Measurements from ENCODE around the gene OR2A5. TPM values are rescaled to one million over a fixed set of nuclear protein-coding genes. Genes with fewer than 3 reads are reported as not detected.

Gene OR2A5
- total and polyA plus RNA-seq, 2 of the 4 experiments (the other 2 are of a cell fraction): not detected

DNA sequence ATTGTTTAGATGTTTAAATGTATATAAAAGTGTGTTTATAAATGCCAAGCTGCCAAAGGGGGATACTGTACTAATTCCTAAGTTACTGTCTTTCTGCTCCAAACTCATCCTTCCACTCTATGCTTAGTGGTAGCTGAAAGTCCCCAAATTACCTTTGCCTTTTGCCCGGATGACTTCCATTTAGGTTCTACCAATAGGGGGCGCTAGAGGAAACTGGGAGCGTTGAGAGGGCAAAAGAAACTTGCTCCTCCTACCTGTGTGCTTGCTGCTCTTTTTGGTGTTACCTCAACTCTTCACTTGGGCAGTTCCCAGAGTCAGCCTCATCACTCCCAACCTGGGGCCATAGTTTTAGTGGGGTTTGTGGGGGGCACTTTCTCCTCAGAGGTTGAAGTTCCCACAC, 15.0 kb downstream of the OR2A5 start:
- POLR2A ChIA-PET (ENCODE audit: unreplicated experiment): no interaction called here

More for the DNA sequence above, 15.0 kb downstream of the OR2A5 start:
- WGBS, 2 experiments (ENCODE audit: extremely low coverage in 2 of 2, insufficient read length in 1 of 2): no CpG with 5 or more reads among the region's 3 CpGs
- CTCF ChIA-PET: no interaction called here
- no peaks in the 10 kb centered on the region for H4K20me1 ChIP-seq (ENCODE audit: insufficient read depth, low read length)
- no peak overlapping the region for H2AK9ac ChIP-seq (replicated peaks; ENCODE audit: low read depth, low read length, poor library complexity)
- in situ Hi-C loops (cut with MboI; ENCODE audit: low sequenced_read_pairs): no loop called here
- no peak overlapping the region for H2AFZ ChIP-seq (replicated peaks; ENCODE audit: low read length, poor library complexity)
- no peaks in the 10 kb centered on the region for H3K36me3 ChIP-seq (ENCODE audit: control insufficient read depth, insufficient read depth, low read length)
- H4K91ac ChIP-seq (ENCODE audit: insufficient read depth, low read depth, low read length): no peak overlapping the region
- H3K4ac ChIP-seq (ENCODE audit: low read depth, low read length): no peak overlapping the region
- BruUV-seq (replicated peaks): no TSS peak
- no peak overlapping the region for H2BK5ac ChIP-seq (ENCODE audit: low read depth, low read length, poor library complexity, severe bottlenecking)
- H2BK20ac ChIP-seq (ENCODE audit: low read depth, low read length): no peak overlapping the region
- TF ChIP-seq FOS (IDR thresholded peaks at IDR 0.05; ENCODE audit: low read depth, low read length) (no peak), MXI1 (IDR thresholded peaks at IDR 0.05; ENCODE audit: borderline replicate concordance, low read depth, low read length) (no peak)
- TF ChIP-seq, protein P1, sequence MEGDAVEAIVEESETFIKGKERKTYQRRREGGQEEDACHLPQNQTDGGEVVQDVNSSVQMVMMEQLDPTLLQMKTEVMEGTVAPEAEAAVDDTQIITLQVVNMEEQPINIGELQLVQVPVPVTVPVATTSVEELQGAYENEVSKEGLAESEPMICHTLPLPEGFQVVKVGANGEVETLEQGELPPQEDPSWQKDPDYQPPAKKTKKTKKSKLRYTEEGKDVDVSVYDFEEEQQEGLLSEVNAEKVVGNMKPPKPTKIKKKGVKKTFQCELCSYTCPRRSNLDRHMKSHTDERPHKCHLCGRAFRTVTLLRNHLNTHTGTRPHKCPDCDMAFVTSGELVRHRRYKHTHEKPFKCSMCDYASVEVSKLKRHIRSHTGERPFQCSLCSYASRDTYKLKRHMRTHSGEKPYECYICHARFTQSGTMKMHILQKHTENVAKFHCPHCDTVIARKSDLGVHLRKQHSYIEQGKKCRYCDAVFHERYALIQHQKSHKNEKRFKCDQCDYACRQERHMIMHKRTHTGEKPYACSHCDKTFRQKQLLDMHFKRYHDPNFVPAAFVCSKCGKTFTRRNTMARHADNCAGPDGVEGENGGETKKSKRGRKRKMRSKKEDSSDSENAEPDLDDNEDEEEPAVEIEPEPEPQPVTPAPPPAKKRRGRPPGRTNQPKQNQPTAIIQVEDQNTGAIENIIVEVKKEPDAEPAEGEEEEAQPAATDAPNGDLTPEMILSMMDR (conservative IDR thresholded peaks at IDR 0.05; ENCODE audit: low read depth, low read length): 0 out of 2 replicates have a peak, but pooled peaks have one; percentile 3
- H2BK15ac ChIP-seq (ENCODE audit: low read depth, low read length): no peak overlapping the region
- no peak overlapping the region for H2AK5ac ChIP-seq (ENCODE audit: low read depth, low read length)
- no peak overlapping the region for H3K27ac ChIP-seq (ENCODE audit: insufficient read depth, low read length)
- H3K23ac ChIP-seq (ENCODE audit: low read depth, low read length): no peak overlapping the region
- H3K14ac ChIP-seq (replicated peaks; ENCODE audit: low read depth, low read length): no peak overlapping the region
- H3K4me1 ChIP-seq (ENCODE audit: control insufficient read depth, insufficient read depth, low read length): no peaks in the 10 kb centered on the region
- H3K9me3 ChIP-seq (ENCODE audit: control insufficient read depth, insufficient read depth, low read length): no peaks in the 10 kb centered on the region
- H3K9me1 ChIP-seq (ENCODE audit: insufficient read depth, low read length): no peaks in the 10 kb centered on the region
- H3K9ac ChIP-seq (ENCODE audit: low read depth, low read length): no peak overlapping the region
- dilution Hi-C loops (cut with HindIII; ENCODE audit: low sequenced_read_pairs, unreplicated experiment): no loop called here
- intact Hi-C loops (cut with micrococcal nuclease): no loop called here
- no peak overlapping the region for H4K5ac ChIP-seq (ENCODE audit: low read depth, low read length)
- H3K18ac ChIP-seq (ENCODE audit: low read depth, low read length): no peak overlapping the region
- no peak overlapping the region for H4K8ac ChIP-seq (ENCODE audit: low read depth in 2 of 2, low read length in 2 of 2)
- H3K79me1 ChIP-seq (ENCODE audit: low read depth in 1 of 2, low read length in 2 of 2): no peaks in the 10 kb centered on the region
- no peak overlapping the region for H2BK120ac ChIP-seq (ENCODE audit: low read depth, low read length)
- DNase-seq (no peak), ATAC-seq (ENCODE audit: low read depth) (no peak)
- H3K4me2 ChIP-seq (ENCODE audit: low read depth, low read length): no peak overlapping the region
- H3K27me3 ChIP-seq (ENCODE audit: control insufficient read depth, insufficient read depth, low read length): no peaks in the 10 kb centered on the region
- H3K4me3 ChIP-seq (ENCODE audit: insufficient read depth, low read depth, low read length): no peak overlapping the region
- no peak overlapping the region for H3K56ac ChIP-seq (ENCODE audit: extremely low read depth, insufficient read depth, low read length)

Data from IMR-90 (cell line).